Mucosa of stomach (tissue), 1 donor: Measurements from ENCODE around the gene LRRC27.
A peak's percentile ranks its signal among the peaks of the same experiment; 100 is the strongest.

ENCODE experiments used
- H3K27me3 ChIP-seq: one replicate; pipeline ENCODE4 v1.7.0; 2013; ENCODE audit warnings: mild to moderate bottlenecking, low read length; ENCODE audit not compliant: control insufficient read depth, insufficient read depth
- H3K36me3 ChIP-seq: one replicate; pipeline ENCODE4 v1.7.0; 2013; ENCODE audit warnings: low read length; ENCODE audit not compliant: control insufficient read depth, insufficient read depth
- H3K4me1 ChIP-seq: one replicate; pipeline ENCODE4 v1.7.0; 2013; ENCODE audit warnings: mild to moderate bottlenecking, low read length; ENCODE audit not compliant: control insufficient read depth, insufficient read depth
- H3K4me3 ChIP-seq: one replicate; pipeline ENCODE4 v1.7.0; 2013; ENCODE audit warnings: low read length
- H3K9ac ChIP-seq: one replicate; pipeline ENCODE4 v1.7.0; 2013; ENCODE audit warnings: mild to moderate bottlenecking, low read length, moderate library complexity
- H3K9me3 ChIP-seq: one replicate; pipeline ENCODE4 v1.7.0; 2013; ENCODE audit warnings: mild to moderate bottlenecking, low read length, moderate library complexity; ENCODE audit not compliant: control insufficient read depth
- donor health status: Pancreatic carcinoma.

Gene LRRC27

DNA sequence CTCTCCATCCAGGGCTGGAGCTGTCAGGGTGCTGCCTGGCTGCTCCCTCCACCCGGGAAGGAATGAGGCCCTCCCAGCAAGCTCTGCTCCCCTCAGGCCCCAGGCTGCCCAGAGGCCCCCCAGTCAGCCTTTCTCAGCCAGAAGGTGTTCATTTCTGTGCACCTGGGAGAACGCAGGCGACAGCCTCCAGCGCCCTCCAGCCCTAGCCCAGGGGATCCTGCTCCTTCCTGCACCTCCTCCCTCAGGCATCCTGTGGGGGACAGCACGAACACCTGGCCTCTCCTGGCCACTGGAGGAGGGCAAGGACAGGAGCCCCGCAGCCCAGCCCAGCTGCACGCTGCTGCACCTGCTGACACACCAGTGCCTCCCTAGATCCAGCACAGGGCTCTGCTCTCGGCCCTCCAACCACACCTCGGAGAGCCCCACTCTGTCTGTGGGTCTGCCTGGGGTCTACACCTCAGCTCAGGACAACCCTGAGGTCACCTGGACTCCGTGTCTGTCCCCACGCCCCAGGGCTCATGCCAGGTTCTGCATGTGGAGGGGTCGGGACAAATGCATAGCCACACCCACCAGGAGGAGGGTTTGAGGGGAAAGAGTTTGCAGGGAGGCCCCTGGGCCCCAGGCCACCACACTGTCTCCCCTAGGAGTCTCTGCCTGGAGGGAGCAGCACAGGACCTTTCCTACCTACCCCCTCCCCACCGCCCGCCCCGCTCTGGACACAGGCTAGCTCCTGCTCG, 57.6 kb downstream of the LRRC27 start:
- peaks cover 18% of the 10 kb centered on the region for H3K4me1 ChIP-seq

DNA sequence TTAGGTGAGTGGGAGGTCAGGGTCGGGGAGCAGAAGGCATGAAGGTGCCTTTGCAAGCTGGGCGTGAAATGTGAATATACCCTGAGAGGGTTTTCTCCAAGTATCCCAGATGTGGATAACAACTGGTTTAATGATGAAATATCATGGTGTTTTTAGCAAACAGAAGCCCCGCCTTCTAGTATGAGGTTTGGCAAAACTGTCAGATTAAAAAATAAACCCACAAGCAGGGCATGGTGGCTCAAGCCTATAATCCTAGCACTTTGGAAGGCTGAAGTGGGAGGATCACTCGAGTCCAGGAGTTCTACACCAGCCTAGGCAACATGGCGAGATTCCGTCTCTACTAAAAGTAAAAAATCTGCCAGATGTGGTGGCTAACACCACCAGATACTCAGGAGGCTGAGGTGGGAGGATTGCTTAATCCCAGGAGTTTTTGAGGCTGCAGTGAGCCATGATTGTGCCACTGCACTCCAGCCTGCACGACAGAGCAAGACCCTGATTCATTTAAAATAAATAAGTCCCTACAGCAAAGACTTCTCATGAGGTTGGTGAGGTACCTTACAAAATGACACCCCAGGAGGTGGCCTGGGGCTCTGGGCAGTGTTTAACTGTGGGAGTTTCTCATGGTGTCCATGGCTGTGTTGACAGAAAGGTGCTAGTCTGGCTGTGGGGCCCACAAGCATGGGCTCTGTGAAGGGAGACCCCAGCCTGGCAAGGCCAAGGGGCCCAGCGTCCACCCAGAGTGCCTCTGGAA, 58.4 kb downstream of the LRRC27 start:
- Histone ChIP-seq H3K36me3 (no peaks in the 10 kb centered on the region), H3K9me3 (no peaks in the 10 kb centered on the region), H3K4me3 (no peak overlapping the region), H3K27me3 (peaks cover 10% of the 10 kb centered on the region), H3K4me1 (peaks cover 20% of the 10 kb centered on the region), H3K9ac (no peak overlapping the region)

More for the DNA sequence above, 57.6 kb downstream of the LRRC27 start:
- peaks cover 10% of the 10 kb centered on the region for H3K27me3 ChIP-seq
- H3K9ac ChIP-seq, result peak overlapping the region; percentile 22
- H3K9me3 ChIP-seq, result no peaks in the 10 kb centered on the region
- H3K36me3 ChIP-seq, result no peaks in the 10 kb centered on the region
- H3K4me3 ChIP-seq, result no peak overlapping the region

DNA sequence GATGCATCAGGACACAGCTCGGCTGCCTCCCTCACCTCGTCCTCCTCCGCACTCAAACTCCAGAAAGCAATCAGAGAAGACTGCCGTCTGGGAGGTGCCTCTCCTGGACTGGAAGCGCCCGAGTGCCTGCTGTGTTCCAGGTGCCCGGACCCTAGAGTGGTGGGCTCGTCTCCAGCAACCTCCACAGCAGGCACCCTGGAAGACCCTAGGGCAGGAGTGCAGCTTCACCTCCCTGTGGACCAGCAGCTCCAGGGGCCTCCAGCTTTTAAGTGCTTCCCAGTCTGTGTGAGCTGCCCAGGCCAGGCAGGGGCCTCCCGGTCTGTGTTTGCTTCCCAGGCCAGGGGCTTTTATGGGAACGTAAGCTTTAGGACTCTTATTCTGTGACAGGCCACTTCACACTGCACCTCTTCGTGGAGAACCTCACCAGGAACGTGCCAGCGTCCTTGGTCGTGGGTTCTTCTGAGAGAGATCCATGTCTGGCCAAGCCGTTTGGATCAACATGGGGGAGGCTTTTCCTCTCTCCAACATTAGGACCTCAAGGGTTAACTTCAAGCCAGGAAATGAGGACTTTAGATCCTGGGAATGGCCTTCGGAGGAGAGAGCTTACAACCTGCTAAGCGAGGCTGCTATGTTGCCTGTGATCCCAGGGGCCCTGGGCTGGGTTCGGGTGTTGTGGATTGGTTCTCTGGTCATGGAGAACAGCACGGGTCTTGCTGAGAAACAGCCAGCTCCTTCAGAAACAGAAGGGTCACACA, 59.1 kb downstream of the LRRC27 start:
- no peaks in the 10 kb centered on the region for H3K36me3 ChIP-seq
- H3K9me3 ChIP-seq, result no peaks in the 10 kb centered on the region
- peaks cover 27% of the 10 kb centered on the region for H3K4me1 ChIP-seq
- no peak overlapping the region for H3K9ac ChIP-seq
- H3K4me3 ChIP-seq, result no peak overlapping the region
- H3K27me3 ChIP-seq, result peaks cover 10% of the 10 kb centered on the region

DNA sequence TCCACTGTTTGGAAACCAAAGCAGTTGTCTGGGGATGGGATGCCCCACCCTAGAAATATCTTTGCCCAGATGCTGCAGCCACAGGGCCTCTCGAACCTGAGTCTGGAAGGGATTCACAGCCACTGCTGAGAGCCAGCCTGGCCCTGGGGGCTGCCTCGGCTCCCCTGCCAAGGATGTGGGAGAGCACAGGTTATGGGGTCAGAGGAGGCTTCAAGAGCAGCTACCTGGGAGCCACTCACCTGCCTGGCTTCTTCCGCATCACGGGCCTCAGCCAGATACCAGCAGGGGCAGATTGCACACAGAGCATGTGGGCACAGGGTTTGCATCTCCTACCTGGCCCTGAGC, 59.7 kb downstream of the LRRC27 start:
- Histone ChIP-seq H3K27me3 (peaks cover 10% of the 10 kb centered on the region), H3K9me3 (no peaks in the 10 kb centered on the region)

DNA sequence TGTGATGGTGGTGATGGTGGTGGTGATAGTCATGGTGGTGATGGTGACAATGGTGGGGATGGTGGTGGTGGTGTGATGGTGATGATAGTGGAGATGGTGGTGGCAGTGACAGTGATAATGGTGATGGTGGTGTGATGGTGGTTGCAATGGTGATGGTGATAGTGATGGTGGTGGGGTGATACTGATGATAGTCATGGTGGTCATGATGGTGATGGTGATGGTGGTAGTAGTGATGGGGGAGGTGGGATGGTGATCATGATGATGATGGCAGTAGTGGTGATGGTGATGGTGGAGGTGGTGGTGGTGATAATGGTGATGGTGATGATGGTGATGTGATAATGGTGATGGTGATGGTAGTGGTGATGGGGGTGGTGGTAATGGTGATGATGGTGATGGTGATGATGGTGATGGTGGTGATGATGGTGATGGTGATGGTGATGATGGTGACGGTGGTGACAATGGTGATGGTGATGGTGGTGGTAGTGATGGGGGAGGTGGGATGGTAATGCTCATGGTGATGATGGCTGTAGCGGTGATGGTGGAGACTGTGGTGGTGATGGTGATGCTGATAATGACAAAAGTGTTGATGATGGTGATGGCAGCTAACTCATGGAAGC, 60.3 kb downstream of the LRRC27 start:
- H3K36me3 ChIP-seq, result no peaks in the 10 kb centered on the region
- H3K4me1 ChIP-seq, result peaks cover 26% of the 10 kb centered on the region
- H3K9ac ChIP-seq, result no peak overlapping the region
- no peak overlapping the region for H3K4me3 ChIP-seq
- no peaks in the 10 kb centered on the region for H3K9me3 ChIP-seq
- peaks cover 10% of the 10 kb centered on the region for H3K27me3 ChIP-seq

More for the DNA sequence above, 59.7 kb downstream of the LRRC27 start:
- H3K4me1 ChIP-seq, result peaks cover 27% of the 10 kb centered on the region
- H3K4me3 ChIP-seq, result no peak overlapping the region
- H3K9ac ChIP-seq, result no peak overlapping the region
- no peaks in the 10 kb centered on the region for H3K36me3 ChIP-seq

DNA sequence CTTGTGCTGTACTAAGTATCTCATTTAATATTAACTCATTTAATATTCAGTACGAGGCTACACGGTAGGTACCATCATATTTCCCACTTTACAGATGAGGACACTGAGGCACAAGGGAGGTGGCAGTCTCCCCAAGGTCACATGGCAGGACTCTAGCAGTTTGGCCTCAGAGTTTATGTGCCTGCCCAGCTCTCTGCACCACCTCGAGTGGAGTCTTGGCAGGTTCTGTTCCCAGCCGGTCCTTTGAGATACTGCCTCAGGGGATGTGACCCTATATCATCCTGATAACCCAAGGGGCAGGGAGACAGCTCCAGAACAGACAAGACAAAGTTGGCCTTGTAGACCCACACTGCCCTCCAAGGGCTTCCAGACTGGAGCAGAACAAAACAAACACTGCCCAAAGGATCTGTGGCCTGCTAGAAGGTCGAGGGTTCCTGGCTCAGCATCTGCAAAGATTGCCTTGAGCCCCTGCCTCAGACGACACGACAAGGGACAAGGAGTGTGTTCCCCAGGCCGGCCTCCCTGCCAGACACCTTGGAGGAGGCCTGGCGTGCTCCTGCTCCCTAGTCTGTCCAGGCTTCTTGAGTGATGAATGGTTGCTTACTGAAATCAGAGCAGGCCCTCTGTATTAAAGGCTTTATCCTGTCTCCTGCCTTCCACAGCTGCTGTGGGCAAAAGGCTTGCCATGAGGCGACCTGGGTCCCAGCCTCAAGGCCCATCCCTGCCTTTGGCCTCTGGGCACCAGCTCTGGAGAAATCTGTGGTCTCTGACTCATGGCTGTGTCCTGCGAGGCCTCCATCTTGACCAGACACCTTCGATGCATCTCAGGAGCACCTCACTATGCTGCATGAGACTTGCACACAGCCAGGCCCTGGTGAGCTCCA, 61.1 kb downstream of the LRRC27 start:
- Histone ChIP-seq H3K9me3 (no peaks in the 10 kb centered on the region), H3K9ac (no peak overlapping the region)

DNA sequence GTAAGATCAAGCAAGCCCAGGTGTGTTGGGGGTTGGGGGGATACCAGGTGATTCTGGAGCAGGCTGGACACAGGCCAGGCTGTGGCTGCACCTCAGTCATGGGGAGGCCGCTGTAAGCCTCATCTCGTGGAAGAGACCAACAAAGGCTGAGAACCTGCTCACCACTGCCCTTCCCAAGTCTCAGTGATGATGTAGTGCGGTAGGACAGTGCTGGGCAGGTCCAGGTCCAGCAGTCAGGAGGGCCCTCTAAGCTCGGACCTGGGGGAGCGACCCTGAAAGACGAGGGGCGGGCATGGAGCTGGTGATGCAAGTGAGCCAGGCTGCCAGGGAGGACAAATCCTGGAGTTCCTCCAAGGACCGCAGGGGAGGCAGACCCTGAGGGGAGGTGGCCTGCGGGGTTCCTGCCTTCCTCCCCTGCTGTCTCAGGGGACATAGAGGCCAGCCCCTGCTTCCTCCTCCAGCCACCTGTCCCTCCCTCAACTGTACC, 61.7 kb downstream of the LRRC27 start:
- H3K9ac ChIP-seq, result no peak overlapping the region
- no peaks in the 10 kb centered on the region for H3K36me3 ChIP-seq
- H3K9me3 ChIP-seq, result no peaks in the 10 kb centered on the region
- H3K4me3 ChIP-seq, result no peak overlapping the region
- peaks cover 10% of the 10 kb centered on the region for H3K27me3 ChIP-seq
- peaks cover 29% of the 10 kb centered on the region for H3K4me1 ChIP-seq

More for the DNA sequence above, 61.1 kb downstream of the LRRC27 start:
- H3K4me1 ChIP-seq, result peaks cover 23% of the 10 kb centered on the region
- H3K4me3 ChIP-seq, result no peak overlapping the region
- no peaks in the 10 kb centered on the region for H3K36me3 ChIP-seq
- peaks cover 10% of the 10 kb centered on the region for H3K27me3 ChIP-seq

DNA sequence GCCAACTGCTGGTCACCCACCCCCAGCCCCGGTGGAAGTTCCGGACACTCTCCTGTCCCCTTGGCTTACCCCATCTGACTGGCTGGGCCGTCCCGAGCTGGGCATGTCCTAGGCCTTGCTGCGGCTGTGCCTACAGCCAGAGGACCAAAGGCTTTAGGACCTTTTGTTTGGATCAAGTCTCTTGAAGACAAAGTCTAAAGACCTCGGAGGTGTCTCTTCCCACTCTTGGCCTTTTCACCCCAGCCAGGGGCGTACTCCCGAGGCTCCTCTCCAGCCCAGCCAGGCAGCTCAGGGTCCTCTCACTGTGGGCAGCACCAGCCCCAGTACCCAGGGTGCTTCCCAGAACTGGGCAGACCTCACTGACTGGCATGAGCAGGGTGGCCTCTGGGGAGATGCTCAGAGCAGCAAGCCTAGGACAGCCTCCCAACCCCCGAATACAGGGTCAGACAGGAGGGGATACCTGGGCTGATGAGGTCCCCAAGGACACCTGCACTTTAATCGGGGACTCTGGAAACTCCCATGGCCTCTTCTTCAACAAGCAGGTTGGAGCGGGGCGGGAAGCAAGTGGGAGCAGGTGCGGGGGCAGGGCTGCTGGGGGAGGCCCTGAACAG, 62.3 kb downstream of the LRRC27 start:
- Histone ChIP-seq H3K36me3 (no peaks in the 10 kb centered on the region), H3K27me3 (peaks cover 6% of the 10 kb centered on the region), H3K9me3 (no peaks in the 10 kb centered on the region), H3K4me3 (no peak overlapping the region), H3K4me1 (peaks cover 30% of the 10 kb centered on the region), H3K9ac (no peak overlapping the region)

DNA sequence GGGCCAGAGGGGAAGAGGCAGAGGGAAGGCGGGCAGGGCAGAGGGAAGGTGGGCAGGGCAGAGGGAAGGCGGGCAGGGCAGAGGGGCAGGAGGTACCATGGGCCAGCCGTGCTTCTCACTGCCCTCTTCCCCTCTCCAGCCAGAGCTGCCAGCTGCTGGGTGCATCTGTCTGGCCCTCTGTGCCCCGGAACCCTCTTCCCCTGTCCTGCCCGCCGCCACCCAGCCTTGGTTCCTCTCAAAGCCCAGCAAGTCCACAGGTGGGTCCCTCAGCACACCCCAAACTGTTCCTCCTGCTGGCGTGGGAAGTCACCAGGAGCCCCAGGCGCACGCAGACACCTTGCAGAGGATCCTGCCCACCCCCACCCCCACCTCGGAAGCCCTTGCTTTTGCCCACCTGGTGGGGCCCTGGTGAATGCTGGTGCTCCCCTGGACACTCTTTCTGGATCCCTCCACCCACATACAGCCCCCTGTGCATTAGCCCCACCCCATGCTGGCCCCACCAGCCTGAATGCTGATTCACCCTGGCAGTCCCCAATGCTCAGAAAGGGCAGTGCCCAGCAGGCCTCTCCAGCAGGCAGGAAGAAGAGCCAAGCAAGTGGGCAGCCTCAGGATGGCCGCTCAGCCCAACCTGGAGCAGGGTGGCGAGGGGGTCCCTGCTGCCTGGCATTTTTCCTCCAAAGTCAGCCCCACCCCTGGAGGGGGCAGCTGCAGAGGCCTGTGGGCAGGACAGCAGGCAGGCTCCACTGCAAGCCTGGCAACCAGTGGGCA, 63.1 kb downstream of the LRRC27 start:
- Histone ChIP-seq H3K9me3 (no peaks in the 10 kb centered on the region), H3K4me1 (peaks cover 33% of the 10 kb centered on the region), H3K27me3 (no peaks in the 10 kb centered on the region), H3K4me3 (no peak overlapping the region), H3K36me3 (no peaks in the 10 kb centered on the region), H3K9ac (peak overlapping the region; percentile 88)

DNA sequence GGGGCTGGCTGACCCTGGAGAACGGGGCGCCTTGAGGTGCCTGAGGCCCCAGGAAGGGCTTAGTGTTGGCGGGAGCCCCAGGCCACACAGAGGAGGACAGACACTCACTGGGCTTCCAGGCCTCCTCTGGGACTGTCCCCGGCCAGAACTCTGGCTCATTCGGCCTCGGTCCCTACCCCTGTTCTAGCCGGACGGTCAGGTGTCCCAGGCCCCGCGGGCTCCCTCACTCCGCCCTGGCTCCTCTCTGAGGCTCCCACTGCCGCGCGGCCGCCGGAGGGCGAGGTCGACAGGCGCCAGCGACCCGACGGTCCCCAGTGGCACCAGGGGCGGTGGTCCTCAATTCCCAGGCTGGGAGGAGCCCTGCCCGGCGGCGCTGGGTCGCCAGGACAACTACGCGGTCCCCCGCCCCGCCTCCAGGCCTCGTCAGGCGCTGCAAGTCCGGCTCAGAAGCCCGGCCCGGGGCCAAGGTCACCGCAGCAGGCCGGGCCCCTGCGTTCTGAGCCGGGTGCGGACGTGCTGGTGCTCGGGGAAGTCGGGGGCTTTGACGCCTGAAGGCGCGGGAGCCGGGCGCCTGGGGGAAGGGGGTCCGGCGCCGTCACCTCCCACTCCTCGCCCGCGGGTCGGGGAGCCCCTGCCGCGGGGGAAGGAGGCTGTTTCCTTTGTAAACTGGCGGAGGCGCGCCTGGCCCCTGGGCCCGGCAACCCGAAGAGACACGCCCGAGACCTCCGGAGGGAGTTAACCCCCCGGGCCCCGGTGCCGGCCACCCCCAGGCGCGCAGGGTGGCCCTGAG, 63.9 kb downstream of the LRRC27 start:
- Histone ChIP-seq H3K9ac (peak overlapping the region; percentile 88), H3K4me1 (peaks cover 41% of the 10 kb centered on the region), H3K4me3 (no peak overlapping the region), H3K27me3 (no peaks in the 10 kb centered on the region), H3K36me3 (no peaks in the 10 kb centered on the region), H3K9me3 (no peaks in the 10 kb centered on the region)
